GM12892 (cell line): Measurements from ENCODE around the gene TDRD12.
"Not testable (repeated sequence)": the region's sequence is repeated elsewhere in the genome, so short reads cannot be mapped to it uniquely, and the experiment has no call there.

Experiments
- POLR2A ChIP-seq: IDR thresholded peaks from 2 replicates; pipeline ENCODE4 v1.6.1; 2011; ENCODE audit warnings: low read depth, low read length, control low read depth
- POLR2AphosphoS5 ChIP-seq: IDR thresholded peaks from 2 replicates; pipeline ENCODE4 v1.6.1; 2011; ENCODE audit warnings: low read depth, low read length, control low read depth
- TAF1 ChIP-seq: IDR thresholded peaks from 2 replicates; pipeline ENCODE4 v1.6.1; 2011; ENCODE audit warnings: low read depth, mild to moderate bottlenecking, control low read depth, low read length, borderline replicate concordance

DNA sequence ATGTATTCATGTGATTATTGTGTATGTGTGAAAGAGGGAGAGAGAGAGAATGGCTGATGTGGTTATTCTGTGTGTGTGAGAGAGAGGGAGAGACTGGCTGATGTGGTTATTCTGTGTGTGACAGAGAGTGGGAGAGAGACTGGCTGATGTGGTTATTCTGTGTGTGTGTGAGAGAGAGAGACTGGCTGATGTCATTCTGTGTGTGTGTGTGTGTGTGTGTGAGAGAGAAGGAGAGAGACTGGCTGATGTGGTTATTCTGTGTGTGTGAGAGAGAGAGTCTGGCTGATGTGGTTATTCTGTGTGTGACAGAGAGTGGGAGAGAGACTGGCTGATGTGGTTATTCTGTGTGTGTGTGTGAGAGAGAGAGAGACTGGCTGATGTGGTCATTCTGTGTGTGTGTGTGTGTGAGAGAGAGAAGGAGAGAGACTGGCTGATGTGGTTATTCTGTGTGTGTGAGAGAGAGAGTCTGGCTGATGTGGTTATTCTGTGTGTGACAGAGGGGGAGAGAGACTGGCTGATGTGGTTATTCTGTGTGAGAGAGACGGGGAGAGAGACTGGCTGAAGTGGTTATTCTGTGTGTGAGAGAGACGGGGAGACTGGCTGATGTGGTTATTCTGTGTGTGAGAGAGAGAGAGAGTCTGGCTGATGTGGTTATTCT lies 26.2 kb downstream of the TDRD12 start:
- not testable (repeated sequence) for TF ChIP-seq POLR2AphosphoS5, POLR2A, TAF1
